ENCODE data around the gene KCNMB4.

The KCNMB4 gene

DNA sequence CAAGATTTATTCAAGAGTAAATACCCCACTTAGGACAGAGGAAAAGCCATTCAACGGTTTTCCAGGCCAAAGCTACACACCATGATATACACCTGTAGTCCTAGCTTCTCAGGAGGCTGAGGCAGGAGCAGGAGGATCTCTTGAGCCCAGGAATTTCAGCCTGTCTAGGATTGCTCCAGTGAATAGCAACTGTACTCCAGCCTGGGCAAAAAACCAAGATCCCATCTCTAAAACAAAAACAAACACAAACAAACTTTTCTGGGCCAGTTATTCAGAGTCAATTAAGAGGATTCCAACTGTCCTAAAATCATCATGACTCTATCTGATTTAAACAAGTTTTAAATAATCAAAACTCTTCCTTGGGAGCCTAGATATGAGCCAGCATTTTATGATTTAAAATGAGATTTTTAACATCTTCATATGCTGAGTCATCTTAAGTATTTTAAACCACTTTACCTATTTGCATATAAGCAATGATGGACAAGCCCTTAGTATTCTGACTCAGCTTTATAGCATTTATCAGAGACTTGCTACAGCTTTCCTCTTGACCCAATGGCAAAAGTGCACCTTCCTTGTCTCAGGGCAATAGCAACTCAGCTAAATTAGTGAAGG lies 77.1 kb downstream of the KCNMB4 start:
- no peak for DNase-seq (ENCODE audit: low read depth, low spot score)

DNA sequence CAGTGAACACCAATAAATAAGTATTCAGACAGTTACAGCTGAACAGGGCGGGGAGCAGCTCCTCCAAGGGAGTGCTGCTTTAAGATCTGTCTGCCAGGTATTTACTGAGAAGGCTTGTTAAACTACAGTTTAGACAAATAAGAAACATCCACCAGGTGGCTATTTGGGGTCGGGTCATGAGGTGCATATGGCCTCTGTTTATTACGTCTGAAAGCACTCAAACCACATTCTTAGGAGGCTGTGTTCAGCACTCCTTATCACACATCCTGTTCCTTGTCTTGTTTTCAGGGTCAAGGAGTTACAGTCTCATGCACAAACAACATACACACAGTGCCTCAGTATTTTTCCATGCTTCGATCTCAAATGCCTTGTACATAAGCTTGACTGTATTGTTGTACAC lies 78.8 kb downstream of the KCNMB4 start:
- no peak for DNase-seq (ENCODE audit: low read depth, low spot score)

DNA sequence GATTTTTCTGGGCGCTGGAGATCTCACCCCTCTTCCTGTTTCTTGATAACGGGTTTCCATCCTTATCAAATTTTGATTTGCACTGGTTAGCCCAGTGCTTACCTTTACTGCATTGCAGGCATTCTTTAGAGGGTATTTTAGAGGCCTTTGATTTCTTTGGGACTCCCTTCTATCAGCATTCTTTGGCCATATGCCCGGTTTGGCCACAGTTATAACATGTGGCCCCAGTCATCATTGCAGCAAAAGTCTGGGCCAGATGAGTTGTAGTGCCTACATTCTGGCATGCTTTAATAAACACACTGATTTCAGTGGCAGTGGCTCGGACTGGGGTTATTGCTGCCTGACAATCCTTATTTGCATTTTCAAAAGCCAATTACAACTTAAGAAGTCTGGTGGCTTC lies 82.3 kb downstream of the KCNMB4 start:
- no peak for DNase-seq (ENCODE audit: low read depth, low spot score)

DNA sequence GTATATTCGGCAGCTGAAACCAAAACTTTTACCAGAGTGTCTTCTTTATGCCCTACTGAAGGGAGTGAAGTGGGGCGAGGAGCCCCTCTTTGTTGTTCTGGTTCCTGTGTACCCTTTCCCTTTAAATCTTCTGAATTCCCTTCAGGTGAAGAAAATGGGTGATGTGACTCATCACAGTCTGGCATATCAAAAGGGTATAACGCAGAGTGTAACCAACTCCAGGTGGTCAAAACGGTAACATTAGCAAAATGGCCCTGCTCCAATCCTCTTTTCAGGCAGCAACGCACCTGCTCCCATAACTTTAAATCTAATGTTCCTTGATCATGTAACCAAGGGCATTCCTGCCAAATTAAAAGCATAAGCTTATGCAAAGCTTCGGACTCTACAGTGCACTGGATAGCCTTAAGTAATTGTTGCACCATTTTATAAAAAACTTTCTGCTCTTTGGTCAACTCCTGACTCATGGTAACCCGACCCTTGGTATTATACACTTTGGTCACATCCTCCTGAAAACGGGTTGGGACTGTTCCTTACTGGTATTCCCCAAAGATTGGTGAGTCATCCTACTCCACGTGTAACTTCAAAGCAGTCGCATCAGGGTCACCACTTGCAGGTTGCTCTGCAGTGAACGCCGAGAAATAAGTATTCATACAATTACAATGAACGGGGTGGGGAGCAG lies 83.1 kb downstream of the KCNMB4 start:
- DNase-seq (ENCODE audit: low read depth, low spot score): no peak

DNA sequence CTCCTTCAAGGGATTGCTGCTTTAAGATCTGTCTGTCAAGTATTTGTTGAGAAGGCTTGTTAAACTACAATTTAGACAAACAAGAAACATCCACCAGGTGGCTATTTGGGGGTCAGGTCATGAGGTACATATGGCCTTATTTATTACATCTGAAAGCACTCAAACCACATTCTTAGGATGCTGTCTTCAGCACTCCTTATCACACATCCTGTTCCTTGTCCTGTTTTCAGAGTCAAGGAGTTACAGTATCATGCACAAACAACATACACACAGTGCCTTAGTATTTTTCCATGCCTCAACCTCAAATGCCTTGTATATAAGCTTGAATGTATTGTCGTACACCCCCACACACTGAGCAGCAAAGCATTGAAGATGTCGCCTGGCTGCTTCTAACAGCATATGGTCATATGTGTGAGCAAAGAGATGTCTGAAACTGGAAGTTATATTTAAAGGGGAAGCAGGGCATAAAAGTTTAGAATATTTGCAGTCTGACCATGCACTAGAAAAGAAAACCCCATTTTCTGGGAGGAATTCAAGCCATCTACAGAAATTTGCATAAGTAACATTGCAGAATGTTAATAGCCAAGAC lies 83.8 kb downstream of the KCNMB4 start:
- no peak for DNase-seq (ENCODE audit: low read depth, low spot score)

DNA sequence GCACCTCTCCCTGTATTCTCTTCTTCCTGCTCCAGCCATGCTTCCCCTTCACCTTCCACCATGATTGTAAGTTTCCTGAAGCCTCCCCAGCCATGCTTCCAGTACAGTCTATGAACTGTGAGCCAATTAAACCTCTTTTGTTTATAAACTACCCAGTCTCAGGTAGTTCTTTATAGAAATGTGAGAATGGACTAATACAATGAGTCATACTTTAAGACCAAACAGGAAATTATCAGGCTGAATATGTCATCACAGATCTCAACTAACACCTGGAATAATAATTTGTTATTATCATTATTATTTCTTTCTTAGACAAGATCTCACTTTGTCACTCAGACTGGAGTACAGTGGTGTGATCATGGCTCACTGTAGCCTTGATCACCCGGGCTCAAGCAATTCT lies 85.4 kb downstream of the KCNMB4 start:
- no peak for DNase-seq (ENCODE audit: low read depth, low spot score)

DNA sequence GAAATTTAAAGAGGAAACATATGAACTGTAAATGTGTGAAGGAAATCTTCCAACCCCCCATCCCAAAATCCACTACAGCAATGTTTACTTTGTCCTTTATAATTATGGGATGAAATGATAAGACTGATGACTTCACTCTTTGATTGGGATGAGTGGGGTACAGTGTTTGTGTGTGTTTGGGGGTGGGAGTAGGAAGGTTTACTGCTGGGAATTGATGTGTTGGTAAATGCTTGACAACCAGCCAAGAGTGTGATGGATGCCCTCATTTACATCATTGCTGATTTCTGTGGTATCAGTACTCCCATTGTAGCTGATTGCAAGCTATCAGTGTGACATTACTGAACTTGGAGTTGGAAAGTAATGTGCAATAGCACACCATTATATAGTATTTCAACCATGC lies 90.9 kb downstream of the KCNMB4 start:
- DNase-seq (ENCODE audit: low read depth, low spot score): no peak

DNA sequence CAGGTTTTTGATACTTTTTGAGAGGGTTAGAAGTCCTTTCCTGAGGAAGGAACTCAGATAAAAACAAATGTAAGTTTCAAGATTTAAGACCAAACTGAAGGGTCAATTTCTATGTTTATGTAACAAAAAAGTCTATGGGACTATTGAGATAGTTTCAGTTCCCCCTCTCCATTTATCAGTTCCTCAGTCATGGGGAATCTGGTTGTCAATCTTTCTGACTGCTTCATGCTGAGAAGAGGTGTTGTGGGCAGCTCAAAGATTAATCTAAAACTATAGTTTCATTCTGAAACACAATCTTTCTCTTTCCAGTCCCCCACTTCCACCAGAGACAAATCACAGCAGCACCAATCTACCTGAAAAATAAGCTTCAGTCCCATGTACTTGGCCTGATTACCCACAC lies 93.7 kb downstream of the KCNMB4 start:
- no peak for DNase-seq (ENCODE audit: low read depth, low spot score)

DNA sequence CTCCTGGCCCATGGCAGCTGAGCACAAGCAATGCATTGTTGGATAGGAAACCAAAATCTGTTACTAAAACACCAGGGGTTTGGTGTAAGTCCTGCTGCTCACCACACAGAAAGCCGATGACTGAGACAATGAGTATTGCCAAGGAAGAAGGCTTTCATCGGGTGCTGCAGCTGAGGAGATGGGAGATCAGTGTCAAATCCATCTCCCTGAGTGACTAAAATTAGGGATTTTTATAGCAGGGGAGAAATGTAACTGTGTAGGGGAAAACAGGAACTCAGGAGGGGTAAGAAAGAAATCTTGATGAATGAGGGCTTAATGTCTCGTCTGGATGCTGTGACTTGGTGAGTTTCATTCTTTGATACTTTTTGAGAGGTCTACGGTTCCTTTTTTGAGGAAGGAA lies 97.9 kb downstream of the KCNMB4 start:
- DNase-seq (ENCODE audit: low read depth, low spot score): no peak

DNA sequence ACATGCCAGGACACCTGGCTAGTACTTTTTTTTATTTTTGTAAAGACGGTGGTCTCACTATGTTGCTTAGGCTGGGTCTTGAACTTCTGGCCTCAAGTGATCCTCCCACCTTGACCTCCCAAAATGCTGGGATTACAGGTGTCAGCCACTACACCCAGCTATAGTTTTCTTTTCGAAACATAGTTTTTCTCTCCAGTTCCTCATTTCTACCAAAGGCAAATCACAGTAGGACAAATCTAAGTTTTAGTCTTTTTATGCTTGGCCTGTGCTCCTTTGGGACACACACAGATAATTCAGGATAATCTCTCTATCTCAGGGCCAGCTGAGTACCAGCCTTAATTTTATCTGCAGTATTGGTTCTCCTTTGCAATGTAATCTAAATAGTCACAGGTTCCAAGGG lies 100.7 kb downstream of the KCNMB4 start:
- no peak for DNase-seq (ENCODE audit: low read depth, low spot score)

DNA sequence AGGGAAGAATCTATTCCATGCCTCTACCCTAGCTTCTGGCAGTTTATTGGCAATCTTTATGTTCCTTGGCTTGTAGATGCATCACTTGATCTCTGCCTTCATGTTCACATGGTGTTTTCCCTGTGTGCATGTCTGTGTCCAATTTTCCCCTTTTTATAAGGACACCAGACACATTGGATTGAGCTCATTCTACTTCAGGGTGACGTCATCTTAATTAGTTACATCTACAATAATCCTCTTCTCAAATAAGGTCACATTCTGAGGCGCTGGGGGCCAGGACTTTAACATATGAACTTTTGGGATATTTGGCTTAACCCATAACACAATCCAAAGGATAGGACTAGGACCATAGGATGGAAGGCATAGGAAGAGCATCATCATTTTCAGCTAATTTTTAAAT lies 101.4 kb downstream of the KCNMB4 start:
- no peak for DNase-seq (ENCODE audit: low read depth, low spot score)

DNA sequence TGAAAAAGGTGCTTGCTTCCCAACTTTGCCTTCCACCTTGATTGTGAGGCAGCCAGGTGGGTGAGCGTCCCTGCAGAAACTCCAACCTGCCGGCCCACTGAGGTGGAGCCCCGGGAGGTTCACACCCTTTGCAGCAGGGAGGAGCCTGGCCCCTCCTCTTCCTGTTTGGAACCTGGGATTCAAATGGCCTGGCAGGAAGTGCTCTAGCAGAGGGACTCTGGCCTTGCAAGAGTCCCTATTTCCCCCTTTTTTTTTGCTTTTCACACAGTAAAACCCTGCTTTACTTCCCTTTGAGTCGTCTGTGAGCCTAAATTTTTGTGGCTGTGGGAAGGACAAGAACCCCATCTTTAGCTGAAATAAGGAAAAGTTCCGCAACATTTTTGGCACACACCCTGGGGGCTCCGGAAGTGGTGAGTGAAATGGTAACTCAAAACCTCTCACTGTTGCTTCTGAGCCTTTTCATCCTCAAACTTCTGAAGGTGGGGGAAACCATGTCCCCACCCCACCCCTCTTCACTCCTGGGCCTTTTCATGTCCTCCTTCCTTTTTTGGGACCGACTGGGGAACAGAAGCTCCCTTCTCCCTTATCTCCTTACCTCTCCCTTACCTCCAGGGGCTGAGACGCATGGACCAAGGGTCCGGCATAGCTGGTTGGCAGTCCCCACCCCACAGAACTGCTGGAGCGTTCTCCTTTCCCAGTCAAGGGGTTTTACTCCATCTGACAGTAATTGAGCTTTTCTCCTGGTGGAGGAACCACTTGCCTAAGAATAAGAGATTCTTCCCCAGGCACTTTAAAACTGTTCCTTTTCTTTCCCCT lies 102.0 kb downstream of the KCNMB4 start:
- DNase-seq (ENCODE audit: low read depth, low spot score): no peak

DNA sequence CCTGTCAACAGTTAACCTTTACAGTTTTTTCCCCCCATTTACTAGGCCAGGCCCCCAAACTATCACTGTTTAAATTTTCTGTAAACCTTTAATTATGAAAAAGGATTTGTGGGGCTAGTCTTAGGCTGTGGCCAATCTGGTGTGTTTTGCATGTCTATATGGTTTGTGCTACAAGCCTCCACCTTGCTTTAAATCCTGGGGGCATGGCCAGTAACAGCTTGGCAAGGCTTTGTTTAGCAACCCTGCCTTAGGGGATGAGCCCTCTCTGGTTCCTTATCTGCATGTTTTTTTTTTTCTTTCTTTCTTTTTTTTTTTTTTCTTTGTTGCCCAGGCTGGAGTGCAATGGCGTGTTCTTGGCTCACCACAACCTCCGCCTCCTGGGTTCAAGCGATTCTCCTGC lies 102.7 kb downstream of the KCNMB4 start:
- DNase-seq (ENCODE audit: low read depth, low spot score): no peak

DNA sequence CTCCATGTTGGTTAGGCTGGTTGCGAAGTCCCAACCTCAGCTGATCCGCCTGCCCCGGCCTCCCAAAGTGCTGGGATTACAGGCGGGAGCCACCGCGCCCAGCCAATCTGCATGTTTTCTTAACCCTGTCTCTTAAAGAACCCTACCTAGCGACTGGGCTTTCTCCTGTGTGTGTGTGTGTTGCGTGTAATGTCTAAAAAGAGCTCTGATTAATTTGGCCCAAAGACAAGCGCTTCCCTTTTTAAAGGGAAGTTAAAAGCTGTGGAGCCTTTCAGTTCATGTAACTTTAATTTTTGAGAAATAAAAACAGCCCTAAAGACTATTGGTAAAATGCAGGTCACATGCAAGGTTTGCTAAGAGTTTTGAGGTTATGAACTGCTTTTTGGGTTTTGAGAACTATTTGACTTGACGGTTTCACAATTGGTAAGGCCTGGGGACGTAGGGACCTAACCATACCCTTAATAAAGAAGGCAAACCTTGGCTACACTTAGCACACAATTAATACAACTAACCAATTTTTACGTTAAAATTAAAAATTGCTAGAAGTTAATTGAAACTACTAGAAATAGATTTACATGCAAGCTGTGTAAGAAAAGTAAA lies 103.2 kb downstream of the KCNMB4 start:
- no peak for DNase-seq (ENCODE audit: low read depth, low spot score)

DNA sequence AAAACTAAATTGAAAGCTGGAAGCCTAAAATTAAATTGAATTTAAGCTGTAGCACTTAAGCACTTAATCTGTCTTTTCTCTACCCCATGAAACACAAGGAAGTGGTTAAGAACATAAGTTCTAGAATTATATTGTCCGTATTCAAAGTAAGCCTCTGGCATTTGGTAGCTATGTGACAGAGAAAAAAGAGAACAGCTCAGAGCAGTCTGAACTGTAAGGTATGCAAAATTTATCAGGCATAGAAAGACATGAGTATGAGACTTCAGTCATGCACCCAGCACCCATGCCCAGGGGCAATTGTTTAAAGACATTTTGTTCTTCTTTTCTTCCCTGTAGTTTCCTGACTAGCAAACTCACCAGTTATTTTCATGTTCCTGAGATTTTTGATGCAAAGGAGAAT lies 116.7 kb downstream of the KCNMB4 start:
- no peak for DNase-seq (ENCODE audit: low read depth, low spot score)

Measured in iPS DF 19.7 (cell line).